HepG2 (cell line): ENCODE results near the gene ZMYND19. TPM values are rescaled to one million over a fixed set of nuclear protein-coding genes. Genes with fewer than 3 reads are reported as not detected.

ENCODE experiments used
- ARNTL ChIP-seq: sonication (generic); formaldehyde crosslinking; IDR thresholded peaks from 2 replicates; pipeline ENCODE4 v1.4.0; 2020; ENCODE audit warnings: mild to moderate bottlenecking, missing genetic modification reagents
- ATRX ChIP-seq: sonication (generic); formaldehyde crosslinking; IDR thresholded peaks from 2 replicates; pipeline ENCODE4 v1.4.0; 2020; ENCODE audit warnings: missing genetic modification reagents, borderline replicate concordance
- FOXO1 ChIP-seq: sonication (generic); formaldehyde crosslinking; IDR thresholded peaks from 2 replicates; pipeline ENCODE4 v1.4.0; 2020; ENCODE audit warnings: missing genetic modification reagents
- KAT8 ChIP-seq: IDR thresholded peaks from 2 replicates; pipeline ENCODE4 v1.6.1; 2016; ENCODE audit warnings: missing genetic modification reagents, missing compliant biosample characterization
- ONECUT2 ChIP-seq: sonication (generic); formaldehyde crosslinking; IDR thresholded peaks from 2 replicates; pipeline ENCODE4 v1.4.0; 2020; ENCODE audit warnings: missing genetic modification reagents
- RFX1 ChIP-seq: fragments of 450-650 bp; IDR thresholded peaks from 2 replicates; pipeline ENCODE4 v1.6.1; 2017
- SOX6 ChIP-seq, 2 experiments: fragments of 450-650 bp in 1 of 2; sonication (generic) in 1 of 2; formaldehyde crosslinking in 1 of 2; IDR thresholded peaks; 2 replicates each; pipeline versions ENCODE4 v1.4.0 to v1.6.1; 2017 to 2020; ENCODE audit warnings: antibody characterized with exemption in 1 of 2, mild to moderate bottlenecking in 1 of 2, missing genetic modification reagents in 1 of 2
- TBX3 ChIP-seq: fragments of 450-650 bp; IDR thresholded peaks from 2 replicates; pipeline ENCODE4 v1.6.1; 2017; ENCODE audit warnings: antibody characterized with exemption, mild to moderate bottlenecking, inconsistent platforms, borderline replicate concordance
- TGIF2 ChIP-seq: IDR thresholded peaks from 2 replicates; pipeline ENCODE4 v1.6.1; 2016; ENCODE audit warnings: control low read depth, missing compliant biosample characterization
- ZNF224 ChIP-seq: sonication (generic); formaldehyde crosslinking; IDR thresholded peaks from 2 replicates; pipeline ENCODE4 v1.5.0; 2020; ENCODE audit warnings: mild to moderate bottlenecking, missing genetic modification reagents
- ZNF251 ChIP-seq: sonication (generic); formaldehyde crosslinking; IDR thresholded peaks from 2 replicates; pipeline ENCODE4 v1.9.0; 2021; ENCODE audit warnings: mild to moderate bottlenecking, missing genetic modification reagents
- ZNF614 ChIP-seq: IDR thresholded peaks from 2 replicates; pipeline ENCODE4 v1.6.1; 2018; ENCODE audit warnings: missing biosample characterization, missing genetic modification reagents, inconsistent platforms, borderline replicate concordance
- ZNF670 ChIP-seq: sonication (generic); formaldehyde crosslinking; IDR thresholded peaks from 2 replicates; pipeline ENCODE4 v1.8.0; 2022; ENCODE audit warnings: mild to moderate bottlenecking, missing genetic modification reagents, borderline replicate concordance
- ZNF792 ChIP-seq: IDR thresholded peaks from 2 replicates; pipeline ENCODE4 v1.6.1; 2016
- polyA plus RNA-seq, 8 experiments: library from polyadenylated mRNA; depleted of rRNA in 3 of 8; stranded (reverse) in 7 of 8; unstranded in 1 of 8; fragments of >200 nt; fragmentation: Illumina TruSeq in 4 of 8; extraction: Trizol in 4 of 8; gene quantifications; 2 replicates each; pipeline versions ENCODE4 v1.2.1 to v1.2.3, GENCODE V29; 2011 to 2016; ENCODE audit warnings: low read depth in 4 of 8, missing spikeins in 1 of 8, mixed read lengths in 1 of 8; ENCODE audit not compliant: insufficient read depth in 1 of 8
- total RNA-seq, 5 experiments: library from RNA; depleted of rRNA; stranded (reverse); fragments of >200 nt; fragmentation: Illumina TruSeq; extraction: Trizol; gene quantifications; 2 replicates each; pipeline ENCODE4 v1.2.3, GENCODE V29; 2016; ENCODE audit warnings: low read depth in 1 of 5
- TF ChIP-seq, protein P1 (sequence below), 2 experiments: fragments of 450-650 bp in 1 of 2; sonication (generic) in 1 of 2; formaldehyde crosslinking in 1 of 2; IDR thresholded peaks; 2 replicates each; pipeline versions ENCODE4 v1.6.1 to v1.8.0; 2016 to 2022; ENCODE audit warnings: antibody characterized with exemption in 1 of 2, mild to moderate bottlenecking in 1 of 2, missing genetic modification reagents in 1 of 2
- TF ChIP-seq, protein P2 (sequence below): sonication (generic); formaldehyde crosslinking; IDR thresholded peaks from 2 replicates; pipeline ENCODE4 v1.4.0; 2020; ENCODE audit warnings: missing genetic modification reagents
- TF ChIP-seq, protein P3 (sequence below): IDR thresholded peaks from 2 replicates; pipeline ENCODE4 v1.6.1; 2016; ENCODE audit warnings: mild to moderate bottlenecking

Gene ZMYND19
- total and polyA plus RNA-seq, 2 of the 13 experiments (the other 11 are each of a cell fraction or from before 2014, with no cell fraction given), result 21.3 to 38.7 TPM

DNA sequence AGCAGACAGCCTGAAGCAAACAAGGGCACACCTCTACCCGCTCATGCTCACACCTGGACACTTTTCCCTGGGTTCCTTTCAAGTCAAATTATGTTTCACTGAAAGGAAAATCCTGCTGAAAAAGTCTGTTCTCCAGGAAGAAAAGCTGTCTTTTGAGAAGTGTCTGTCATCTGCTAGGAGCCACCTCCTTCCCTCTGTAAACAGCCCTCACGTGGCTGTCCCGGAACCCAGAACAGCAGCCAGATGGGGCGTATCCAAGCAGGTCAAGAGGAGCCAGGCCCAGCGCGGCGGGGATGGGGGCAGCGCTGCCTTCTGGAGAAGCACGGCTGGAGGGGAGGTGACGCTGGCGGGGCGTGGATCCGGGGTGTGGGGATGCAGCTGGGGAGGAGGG lies 40.1 kb downstream of the ZMYND19 start, which contains the start of gene PNPLA7 (continued):
- TF ChIP-seq, protein P1, sequence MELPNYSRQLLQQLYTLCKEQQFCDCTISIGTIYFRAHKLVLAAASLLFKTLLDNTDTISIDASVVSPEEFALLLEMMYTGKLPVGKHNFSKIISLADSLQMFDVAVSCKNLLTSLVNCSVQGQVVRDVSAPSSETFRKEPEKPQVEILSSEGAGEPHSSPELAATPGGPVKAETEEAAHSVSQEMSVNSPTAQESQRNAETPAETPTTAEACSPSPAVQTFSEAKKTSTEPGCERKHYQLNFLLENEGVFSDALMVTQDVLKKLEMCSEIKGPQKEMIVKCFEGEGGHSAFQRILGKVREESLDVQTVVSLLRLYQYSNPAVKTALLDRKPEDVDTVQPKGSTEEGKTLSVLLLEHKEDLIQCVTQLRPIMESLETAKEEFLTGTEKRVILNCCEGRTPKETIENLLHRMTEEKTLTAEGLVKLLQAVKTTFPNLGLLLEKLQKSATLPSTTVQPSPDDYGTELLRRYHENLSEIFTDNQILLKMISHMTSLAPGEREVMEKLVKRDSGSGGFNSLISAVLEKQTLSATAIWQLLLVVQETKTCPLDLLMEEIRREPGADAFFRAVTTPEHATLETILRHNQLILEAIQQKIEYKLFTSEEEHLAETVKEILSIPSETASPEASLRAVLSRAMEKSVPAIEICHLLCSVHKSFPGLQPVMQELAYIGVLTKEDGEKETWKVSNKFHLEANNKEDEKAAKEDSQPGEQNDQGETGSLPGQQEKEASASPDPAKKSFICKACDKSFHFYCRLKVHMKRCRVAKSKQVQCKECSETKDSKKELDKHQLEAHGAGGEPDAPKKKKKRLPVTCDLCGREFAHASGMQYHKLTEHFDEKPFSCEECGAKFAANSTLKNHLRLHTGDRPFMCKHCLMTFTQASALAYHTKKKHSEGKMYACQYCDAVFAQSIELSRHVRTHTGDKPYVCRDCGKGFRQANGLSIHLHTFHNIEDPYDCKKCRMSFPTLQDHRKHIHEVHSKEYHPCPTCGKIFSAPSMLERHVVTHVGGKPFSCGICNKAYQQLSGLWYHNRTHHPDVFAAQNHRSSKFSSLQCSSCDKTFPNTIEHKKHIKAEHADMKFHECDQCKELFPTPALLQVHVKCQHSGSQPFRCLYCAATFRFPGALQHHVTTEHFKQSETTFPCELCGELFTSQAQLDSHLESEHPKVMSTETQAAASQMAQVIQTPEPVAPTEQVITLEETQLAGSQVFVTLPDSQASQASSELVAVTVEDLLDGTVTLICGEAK (IDR thresholded peaks at IDR 0.05), result no peak
- TF ChIP-seq, protein P1 (CRISPR knock-in tag; IDR thresholded peaks at IDR 0.05), result no peak
- TF ChIP-seq ZNF614 (no peak), ZNF670 (CRISPR knock-in tag) (no peak), TBX3 (no peak), ATRX (CRISPR knock-in tag) (no peak), FOXO1 (CRISPR knock-in tag) (no peak; the same call in 1 of the 2 replicates), ONECUT2 (CRISPR knock-in tag) (no peak), RFX1 (no peak), KAT8 (0 out of 2 replicates have a peak, but pooled peaks have one; percentile 26), SOX6 (IDR thresholded peaks at IDR 0.05) (no peak), SOX6 (CRISPR knock-in tag; IDR thresholded peaks at IDR 0.05) (no peak), TGIF2 (CRISPR knock-in tag) (peak; percentile 15; the same call in 1 of the 2 replicates), ARNTL (CRISPR knock-in tag) (peak; percentile 95), ZNF251 (CRISPR knock-in tag) (no peak), ZNF792 (CRISPR knock-in tag) (0 out of 2 replicates have a peak, but pooled peaks have one; percentile 62), ZNF224 (no peak)
- TF ChIP-seq, protein P2, sequence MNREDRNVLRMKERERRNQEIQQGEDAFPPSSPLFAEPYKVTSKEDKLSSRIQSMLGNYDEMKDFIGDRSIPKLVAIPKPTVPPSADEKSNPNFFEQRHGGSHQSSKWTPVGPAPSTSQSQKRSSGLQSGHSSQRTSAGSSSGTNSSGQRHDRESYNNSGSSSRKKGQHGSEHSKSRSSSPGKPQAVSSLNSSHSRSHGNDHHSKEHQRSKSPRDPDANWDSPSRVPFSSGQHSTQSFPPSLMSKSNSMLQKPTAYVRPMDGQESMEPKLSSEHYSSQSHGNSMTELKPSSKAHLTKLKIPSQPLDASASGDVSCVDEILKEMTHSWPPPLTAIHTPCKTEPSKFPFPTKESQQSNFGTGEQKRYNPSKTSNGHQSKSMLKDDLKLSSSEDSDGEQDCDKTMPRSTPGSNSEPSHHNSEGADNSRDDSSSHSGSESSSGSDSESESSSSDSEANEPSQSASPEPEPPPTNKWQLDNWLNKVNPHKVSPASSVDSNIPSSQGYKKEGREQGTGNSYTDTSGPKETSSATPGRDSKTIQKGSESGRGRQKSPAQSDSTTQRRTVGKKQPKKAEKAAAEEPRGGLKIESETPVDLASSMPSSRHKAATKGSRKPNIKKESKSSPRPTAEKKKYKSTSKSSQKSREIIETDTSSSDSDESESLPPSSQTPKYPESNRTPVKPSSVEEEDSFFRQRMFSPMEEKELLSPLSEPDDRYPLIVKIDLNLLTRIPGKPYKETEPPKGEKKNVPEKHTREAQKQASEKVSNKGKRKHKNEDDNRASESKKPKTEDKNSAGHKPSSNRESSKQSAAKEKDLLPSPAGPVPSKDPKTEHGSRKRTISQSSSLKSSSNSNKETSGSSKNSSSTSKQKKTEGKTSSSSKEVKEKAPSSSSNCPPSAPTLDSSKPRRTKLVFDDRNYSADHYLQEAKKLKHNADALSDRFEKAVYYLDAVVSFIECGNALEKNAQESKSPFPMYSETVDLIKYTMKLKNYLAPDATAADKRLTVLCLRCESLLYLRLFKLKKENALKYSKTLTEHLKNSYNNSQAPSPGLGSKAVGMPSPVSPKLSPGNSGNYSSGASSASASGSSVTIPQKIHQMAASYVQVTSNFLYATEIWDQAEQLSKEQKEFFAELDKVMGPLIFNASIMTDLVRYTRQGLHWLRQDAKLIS (CRISPR knock-in tag), result no peak
- TF ChIP-seq, protein P3, sequence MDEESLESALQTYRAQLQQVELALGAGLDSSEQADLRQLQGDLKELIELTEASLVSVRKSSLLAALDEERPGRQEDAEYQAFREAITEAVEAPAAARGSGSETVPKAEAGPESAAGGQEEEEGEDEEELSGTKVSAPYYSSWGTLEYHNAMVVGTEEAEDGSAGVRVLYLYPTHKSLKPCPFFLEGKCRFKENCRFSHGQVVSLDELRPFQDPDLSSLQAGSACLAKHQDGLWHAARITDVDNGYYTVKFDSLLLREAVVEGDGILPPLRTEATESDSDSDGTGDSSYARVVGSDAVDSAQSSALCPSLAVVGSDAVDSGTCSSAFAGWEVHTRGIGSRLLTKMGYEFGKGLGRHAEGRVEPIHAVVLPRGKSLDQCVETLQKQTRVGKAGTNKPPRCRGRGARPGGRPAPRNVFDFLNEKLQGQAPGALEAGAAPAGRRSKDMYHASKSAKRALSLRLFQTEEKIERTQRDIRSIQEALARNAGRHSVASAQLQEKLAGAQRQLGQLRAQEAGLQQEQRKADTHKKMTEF (CRISPR knock-in tag), result no peak
